GM18861 (cell line): ENCODE data around the gene TRPV6.

Experiments
- ATAC-seq: cut with Tn5 transposase; IDR thresholded peaks from one replicate; pipeline ENCODE4 v1.9.1; 2021; ENCODE audit not compliant: unreplicated experiment

Gene TRPV6

GRCh38 chr7:142885311-142886230 lies at the start of gene TRPV6:
Gene TRPV6, minus strand, starts transcription at chr7:142885745.
- ATAC-seq, result no peak

GRCh38 chr7:142934056-142934455 lies 48.5 kb upstream of the TRPV6 start:
- no peak for ATAC-seq

DNA sequence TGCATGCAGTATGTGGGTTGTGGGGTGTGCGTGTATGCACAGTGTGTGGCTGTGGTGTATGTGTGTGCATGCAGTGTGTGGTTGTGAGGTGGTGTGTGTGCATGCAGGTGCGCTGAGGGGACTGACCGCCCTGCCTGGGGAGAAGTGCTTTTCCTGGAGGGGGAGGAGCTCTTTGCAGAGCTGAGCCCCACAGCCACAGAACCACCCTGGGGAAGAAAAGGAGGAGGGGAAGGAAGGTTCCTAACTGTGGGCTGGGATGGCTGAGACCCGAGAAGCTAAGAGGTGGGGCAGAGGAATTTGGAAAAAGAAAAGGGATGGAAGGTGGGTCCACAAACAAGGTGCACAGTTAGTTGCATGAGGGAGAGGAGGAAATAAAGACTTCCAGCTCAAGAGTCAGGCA lies 48.1 kb upstream of the TRPV6 start, which contains the start of gene TRPV5:
TRPV5 (minus strand) TSS at position 123 of the 400 bp plus-strand sequence. CDS start 287 bp downstream, outside the sequence.
- no peak for ATAC-seq

- ATAC-seq, result no peak
These were observed 47.5 kb upstream of the TRPV6 start for GRCh38 chr7:142933092-142933475.

GRCh38 chr7:142932386-142933091 lies 47.0 kb upstream of the TRPV6 start:
- ATAC-seq, result no peak

- ATAC-seq, result no peak
These were observed 44.7 kb upstream of the TRPV6 start for GRCh38 chr7:142930126-142930730.

- ATAC-seq, result no peak
These were observed 42.4 kb upstream of the TRPV6 start for GRCh38 chr7:142927949-142928348.

GRCh38 chr7:142927085-142927745 lies 41.7 kb upstream of the TRPV6 start:
- ATAC-seq, result no peak

DNA sequence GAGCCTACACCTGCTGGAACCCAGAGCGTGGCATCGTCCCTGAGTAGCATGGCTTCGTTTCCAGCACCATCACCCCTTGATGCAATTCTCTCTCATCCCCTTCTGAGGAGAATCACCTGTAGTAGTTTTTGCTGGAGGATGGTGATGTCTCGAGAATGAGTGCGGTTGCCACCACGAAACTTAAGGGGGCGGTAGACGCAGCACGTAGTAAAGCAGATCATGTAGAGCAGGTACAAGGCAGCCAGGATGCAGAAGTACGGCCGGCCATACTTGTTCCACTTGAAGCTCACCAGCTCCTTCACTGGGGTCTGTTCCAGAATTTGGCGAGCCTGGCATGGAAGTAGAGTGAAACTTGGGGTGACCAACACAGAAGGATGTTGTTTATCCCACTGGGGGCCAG lies 39.9 kb upstream of the TRPV6 start:
- ATAC-seq, result no peak

DNA sequence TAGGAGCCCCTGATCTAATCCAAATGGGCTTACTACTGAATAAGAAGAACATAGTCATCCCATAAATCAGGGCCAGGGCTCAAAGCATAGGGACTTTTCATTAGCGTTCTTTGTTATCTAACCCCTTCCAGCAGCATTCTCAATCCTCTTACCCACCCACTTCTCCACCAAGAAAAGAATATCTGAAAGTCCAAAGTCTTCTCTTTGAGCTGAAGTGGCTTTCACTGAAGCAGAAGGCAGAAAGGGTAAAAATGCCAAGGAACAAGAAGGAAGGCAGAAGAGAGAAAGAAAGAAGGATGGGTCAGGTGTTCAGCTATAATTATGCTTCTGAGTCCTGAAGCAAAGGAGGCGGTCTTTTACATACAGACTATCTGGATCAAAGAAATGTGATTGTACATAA lies 37.8 kb upstream of the TRPV6 start:
- ATAC-seq, result no peak

DNA sequence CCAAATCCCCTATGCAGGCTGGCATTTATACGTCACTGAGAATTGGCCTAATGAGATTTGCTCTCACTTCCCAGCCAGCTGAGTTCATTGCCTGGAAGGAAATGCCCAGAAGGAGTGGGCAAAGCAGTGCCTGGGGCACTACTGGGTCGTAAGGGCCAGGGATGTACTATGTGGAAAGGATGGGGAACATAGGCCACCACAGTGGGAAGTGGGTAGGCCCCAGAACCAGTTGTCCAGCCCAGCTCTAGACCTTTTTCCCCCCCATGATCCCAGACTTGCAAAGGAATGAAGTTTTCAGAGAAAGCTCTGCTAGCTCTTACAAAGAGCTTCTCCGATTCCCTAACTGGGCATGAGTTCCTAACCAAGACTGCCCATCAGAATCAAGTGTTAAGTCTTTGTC lies 34.1 kb upstream of the TRPV6 start:
- no peak for ATAC-seq

- ATAC-seq, result no peak
These were observed 33.4 kb upstream of the TRPV6 start for GRCh38 chr7:142918901-142919300.

DNA sequence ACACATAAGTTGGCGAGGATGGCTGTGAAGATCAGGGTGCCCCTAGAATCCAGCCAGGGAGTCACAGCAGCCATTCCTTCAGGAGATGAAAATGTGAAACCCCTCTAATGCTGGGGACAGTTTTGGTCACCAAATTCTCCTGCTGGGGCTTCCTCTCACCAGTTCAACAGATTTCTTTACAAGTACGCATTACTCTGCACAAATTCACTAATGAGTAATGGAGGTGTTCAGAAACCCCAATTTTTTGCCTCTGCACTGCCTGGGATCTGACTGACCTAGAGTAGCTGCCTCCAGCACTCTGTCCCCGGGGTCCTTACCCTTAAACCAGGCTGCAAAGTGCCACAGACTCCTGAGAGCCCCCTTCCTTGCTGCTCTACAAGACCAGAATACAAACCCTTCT lies 31.9 kb upstream of the TRPV6 start:
- ATAC-seq, result no peak

- ATAC-seq, result no peak
These were observed 31.0 kb upstream of the TRPV6 start for GRCh38 chr7:142916508-142916907.

DNA sequence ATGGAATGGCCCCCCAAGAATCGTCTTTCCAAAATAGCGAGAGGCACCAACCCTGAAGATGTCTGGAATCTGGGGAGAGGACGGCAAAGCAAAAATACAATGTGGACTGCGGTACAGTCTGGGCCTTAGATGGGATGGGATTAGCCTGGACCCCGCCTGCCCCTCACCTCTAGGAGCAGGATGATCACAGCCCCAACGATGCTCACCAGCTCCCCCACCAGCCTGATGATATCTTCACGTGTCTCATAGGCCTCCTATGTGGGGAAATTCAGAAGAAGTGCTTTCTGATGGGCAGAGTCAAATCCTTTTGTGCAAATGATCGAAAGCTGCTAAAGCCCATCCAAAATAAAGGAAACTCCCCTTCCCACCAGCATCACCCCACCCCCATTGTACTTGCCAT lies 29.8 kb upstream of the TRPV6 start:
- ATAC-seq, result no peak

DNA sequence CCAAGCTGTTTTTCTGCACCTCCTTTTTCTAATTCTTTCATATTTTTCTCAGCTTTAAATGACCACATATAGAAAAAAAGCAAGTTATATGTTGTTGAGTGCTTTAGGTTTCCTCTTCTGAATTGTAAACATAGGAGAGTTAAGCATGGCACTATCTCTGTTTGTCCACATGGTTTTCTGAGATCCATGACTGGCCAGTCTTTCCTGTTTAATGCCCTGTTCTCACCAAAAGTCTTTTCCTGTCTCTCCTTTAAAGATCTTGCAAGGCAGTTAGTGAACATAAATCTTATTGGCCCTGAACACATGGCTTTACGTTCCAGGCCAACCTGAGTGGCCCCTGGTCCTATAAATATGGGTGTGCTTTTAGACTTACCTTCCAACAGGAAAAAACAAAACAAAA lies 28.6 kb upstream of the TRPV6 start:
- ATAC-seq, result no peak

- no peak for ATAC-seq
These were observed 28.0 kb upstream of the TRPV6 start for GRCh38 chr7:142913566-142913965.

- ATAC-seq, result no peak
These were observed 27.5 kb upstream of the TRPV6 start for GRCh38 chr7:142913051-142913450.

DNA sequence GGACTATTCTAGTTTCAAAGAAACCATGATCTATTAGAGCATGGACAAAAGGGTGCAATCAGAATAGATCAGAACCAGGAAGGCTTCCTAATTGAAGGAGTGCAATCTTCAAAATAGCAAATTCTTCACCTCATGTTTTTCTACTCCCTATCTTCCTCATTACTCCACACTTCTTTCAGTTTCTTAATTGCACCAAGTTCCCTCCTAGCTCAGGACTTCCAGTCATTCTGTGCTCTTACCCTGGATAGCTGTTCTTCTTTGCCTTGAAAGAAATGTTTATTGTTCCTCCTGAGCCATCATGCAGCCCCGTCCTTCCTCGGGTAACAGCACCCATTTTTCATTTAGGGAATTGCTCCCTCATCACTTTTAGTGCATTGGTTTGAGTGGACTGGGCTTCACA lies 24.9 kb upstream of the TRPV6 start:
- ATAC-seq, result no peak

DNA sequence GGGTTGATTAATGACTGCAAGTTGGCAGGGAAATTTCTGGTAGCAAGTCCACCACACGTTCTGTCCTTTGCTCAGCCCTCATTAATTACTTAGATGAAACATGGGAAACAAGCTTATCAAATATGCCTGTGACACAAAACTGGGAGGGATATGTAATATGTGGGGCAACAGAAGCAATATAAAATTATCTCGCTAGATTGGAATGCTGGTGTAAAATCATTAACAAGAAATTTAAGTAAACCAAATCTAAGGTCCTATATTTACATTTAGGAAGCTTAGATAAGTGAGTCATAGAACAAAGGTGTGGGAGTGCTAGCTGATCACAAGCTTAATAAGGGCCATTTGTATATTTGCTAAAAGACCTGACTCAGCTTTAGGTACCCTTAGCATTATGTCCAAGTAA lies 24.5 kb upstream of the TRPV6 start:
- no peak for ATAC-seq
